Heart left ventricle (tissue), 16 donors: Measurements from ENCODE around the gene SLC35F3. TPM values are rescaled to one million over a fixed set of nuclear protein-coding genes. Genes with fewer than 3 reads are reported as not detected.

Source experiments
- ATAC-seq, 4 donors: fragments of 200-7000 bp; cut with Tn5 transposase; one replicate each; pipeline ENCODE4 v1.9.1; 2020 to 2022; ENCODE audit warnings: moderate library complexity in 4 of 4, mild to moderate bottlenecking in 3 of 4, moderate number of reproducible peaks in 1 of 4
- DNase-seq, 5 donors: peaks; one replicate each; pipeline ENCODE4 v3.0.0-alpha.2; 2020
- H3K27ac ChIP-seq, 12 donors: fragments of 200-600 bp; sonication (generic) in 4 of 12; one replicate each; pipeline versions ENCODE4 v1.5.0 to v1.8.0; 2016 to 2022; ENCODE audit warnings: mild to moderate bottlenecking in 2 of 12
- H3K27me3 ChIP-seq, 9 donors: fragments of 200-600 bp; sonication (generic) in 2 of 9; one replicate each; pipeline versions ENCODE4 v1.5.1 to v1.8.0; 2016 to 2022; ENCODE audit warnings: mild to moderate bottlenecking in 3 of 9
- H3K36me3 ChIP-seq, 9 donors: fragments of 200-600 bp; sonication (generic) in 2 of 9; one replicate each; pipeline versions ENCODE4 v1.5.0 to v1.8.0; 2018 to 2022; ENCODE audit warnings: mild to moderate bottlenecking in 2 of 9
- H3K4me1 ChIP-seq, 12 donors: fragments of 200-600 bp; sonication (generic) in 4 of 12; one replicate each; pipeline versions ENCODE4 v1.5.0 to v1.8.0; 2016 to 2022; ENCODE audit warnings: mild to moderate bottlenecking in 3 of 12
- H3K4me3 ChIP-seq, 12 donors: fragments of 200-600 bp; sonication (generic) in 4 of 12; one replicate each; pipeline versions ENCODE4 v1.5.0 to v1.8.0; 2017 to 2022; ENCODE audit warnings: mild to moderate bottlenecking in 9 of 12, moderate library complexity in 4 of 12
- H3K9me3 ChIP-seq, 12 donors: fragments of 200-600 bp; sonication (generic) in 4 of 12; one replicate each; pipeline versions ENCODE4 v1.5.0 to v1.8.0; 2016 to 2022; ENCODE audit warnings: mild to moderate bottlenecking in 1 of 12
- POLR2A ChIP-seq, 2 donors: fragments of 450-650 bp; IDR thresholded peaks; one replicate each; pipeline ENCODE4 v1.6.1; 2017; ENCODE audit warnings: antibody characterized with exemption in 2 of 2, mild to moderate bottlenecking in 2 of 2, moderate library complexity in 2 of 2
- WGBS, 4 donors: extraction: QIAGEN DNeasy Blood & Tissue Kit in 2 of 4; methylation state at CpG; one replicate each; pipeline versions ENCODE4 v1.1.5 to v1.1.7; 2013 to 2018; 5-methylcytosine and 5-hydroxymethylcytosine counted together
- intact Hi-C, 10 donors: fragments of 100-400 bp; cut with DNase I; formaldehyde crosslinking; loops; one replicate each; pipeline versions ENCODE4 v1.11.1 to v1.14.2; 2022
- long read RNA-seq, 3 donors: library from polyadenylated mRNA; unstranded; transcript quantifications; one replicate each; pipeline ENCODE4 v2.0.0, GENCODE V29; 2020 to 2021
- polyA plus RNA-seq, 2 donors: library from polyadenylated mRNA; stranded (reverse); fragments of 200-250 nt; gene quantifications; one replicate each; pipeline ENCODE4 v1.2.3, GENCODE V29; 2013
- total RNA-seq, 9 donors: library from RNA; depleted of rRNA in 2 of 9; stranded (reverse); fragments of >200 nt in 2 of 9; fragmentation: NEBNext Ultra II Directional in 3 of 9; extraction: Animal tissue kit (Norgen Biotek cat#: 25700) in 3 of 9; gene quantifications; one replicate each; pipeline versions ENCODE4 v1.1.0 to v1.2.4, GENCODE V29; 2016 to 2023
- TF ChIP-seq, protein P1 (sequence below), 12 donors: fragments of 200-600 bp; sonication (generic) in 4 of 12; IDR thresholded peaks; one replicate each; pipeline versions ENCODE4 v1.5.0 to v1.8.0; 2018 to 2022; ENCODE audit warnings: antibody characterized with exemption in 12 of 12, mild to moderate bottlenecking in 5 of 12
- donor health status: ischemic (EF 13 %, LVEDD 7.1; RV severe dilation, severe dysfunction).
- donor health status: healthy with polysubstance abuse.
- donor health status: DM: no; HTN: yes; CAD: no.
- donor health status: DM: no; HTN: no; CAD: no.
- donor health status: ischemic (EF 25% LVEDD 6.9; RV normal size, moderate dysfunction).
- donor health status: ischemic (EF 25% LVEDD 5.7; RV mildly dilated, moderate dysfunction).
- donor health status: healthy.
- donor health status: DM: yes; HTN: yes; CAD: no.
- donor health status: ischemic (EF 35%, LVEDD 5.7; RV mildly dilated, moderate dysfunction).
- donor health status: nonischemic (EF 11% LVEDD 7.7; RV severe dilation, severe dysfunction).
- donor health status: DM: yes; HTN: yes; CAD: no.
- donor health status: PGD.
- donor health status: ischemic (EF 29% LVEDD 5.4; RV normal size, mild dysfunction).
- donor health status: nonischemic (EF 23%, LVEDD 6.1; RV moderate dilation, normal function).

The SLC35F3 gene
- total RNA-seq (under 1 TPM in 2 of 9 donors, not detected in 7; 0.11 TPM), polyA plus RNA-seq (under 1 TPM in 1 of 2 donors, not detected in 1; 0.03 TPM)
- long read RNA-seq, donor 1, result 0 reads
- long read RNA-seq, donor 2, result 0 reads
- long read RNA-seq, donor 3, result 0 reads

DNA sequence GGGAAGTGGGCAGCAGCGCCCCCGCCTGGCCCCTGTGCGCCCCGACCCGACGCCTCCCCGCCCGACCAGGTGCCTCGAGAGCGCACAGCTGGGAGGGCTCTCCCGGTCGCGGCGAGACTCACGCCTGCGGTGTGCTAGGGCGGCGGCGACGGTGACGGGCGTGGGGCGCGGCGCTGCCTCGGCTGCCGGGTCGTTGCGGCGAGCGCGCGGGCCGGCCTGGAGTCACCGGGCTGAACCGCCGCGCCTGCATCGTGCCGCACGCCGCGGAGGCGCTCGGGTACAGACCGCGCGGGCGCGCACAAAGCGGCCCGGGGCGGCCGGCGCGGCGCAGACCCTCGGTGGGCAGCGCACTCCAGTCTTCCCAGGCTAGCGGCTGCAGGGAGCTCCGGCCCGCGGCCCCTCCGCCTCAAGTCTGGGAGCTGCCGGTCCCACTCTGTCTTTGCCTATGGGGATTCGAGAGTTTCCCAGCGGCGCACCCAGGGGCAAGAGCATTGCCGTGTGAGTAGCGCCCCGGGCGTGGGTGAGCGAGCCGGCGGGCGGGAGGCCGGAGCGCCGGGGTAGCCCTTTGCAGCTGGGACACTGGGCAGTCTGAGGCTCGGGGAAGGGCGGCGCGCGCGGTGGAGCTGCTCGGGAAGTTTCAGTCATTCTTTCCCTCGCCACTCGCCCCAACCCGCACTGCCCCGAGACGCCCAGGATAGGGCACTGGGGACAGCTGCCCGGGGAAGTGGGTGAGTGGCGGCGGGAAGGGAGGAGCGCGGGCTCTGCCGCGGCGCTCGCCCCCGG is at the start of gene SLC35F3:
TSS of gene SLC35F3 (plus strand) at position 44 of the 783 bp plus-strand sequence.
- Histone ChIP-seq H3K4me1 (peaks cover 0 to 13% (median 0%) of the 10 kb centered on the region in 12 donors), H3K9me3 (no peaks in the 10 kb centered on the region), H3K27me3 (peaks cover 15 to 78% (median 36%) of the 10 kb centered on the region in 9 donors), H3K4me3 (peak within 1 kb of the TSS in 9 of 12 donors; percentile 2 to 44 (median 17)), H3K27ac (no peak within 1 kb of the TSS), H3K36me3 (no peaks in the 10 kb centered on the region)
- peak in 1 of 5 donors; percentile 21 for DNase-seq
- ATAC-seq, result peak in 3 of 4 donors; percentile 53 to 76 (median 66)
- TF ChIP-seq, protein P1, sequence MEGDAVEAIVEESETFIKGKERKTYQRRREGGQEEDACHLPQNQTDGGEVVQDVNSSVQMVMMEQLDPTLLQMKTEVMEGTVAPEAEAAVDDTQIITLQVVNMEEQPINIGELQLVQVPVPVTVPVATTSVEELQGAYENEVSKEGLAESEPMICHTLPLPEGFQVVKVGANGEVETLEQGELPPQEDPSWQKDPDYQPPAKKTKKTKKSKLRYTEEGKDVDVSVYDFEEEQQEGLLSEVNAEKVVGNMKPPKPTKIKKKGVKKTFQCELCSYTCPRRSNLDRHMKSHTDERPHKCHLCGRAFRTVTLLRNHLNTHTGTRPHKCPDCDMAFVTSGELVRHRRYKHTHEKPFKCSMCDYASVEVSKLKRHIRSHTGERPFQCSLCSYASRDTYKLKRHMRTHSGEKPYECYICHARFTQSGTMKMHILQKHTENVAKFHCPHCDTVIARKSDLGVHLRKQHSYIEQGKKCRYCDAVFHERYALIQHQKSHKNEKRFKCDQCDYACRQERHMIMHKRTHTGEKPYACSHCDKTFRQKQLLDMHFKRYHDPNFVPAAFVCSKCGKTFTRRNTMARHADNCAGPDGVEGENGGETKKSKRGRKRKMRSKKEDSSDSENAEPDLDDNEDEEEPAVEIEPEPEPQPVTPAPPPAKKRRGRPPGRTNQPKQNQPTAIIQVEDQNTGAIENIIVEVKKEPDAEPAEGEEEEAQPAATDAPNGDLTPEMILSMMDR (IDR thresholded peaks at IDR 0.05), result peak in 5 of 12 donors; percentile 22 to 33 (median 27)
- no peak for TF ChIP-seq POLR2A (IDR thresholded peaks at IDR 0.05)
- intact Hi-C loops, result loop anchor here in 2 of 10 donors (5.0 to 10.0 kb wide), 2 partner anchors 388 to 460 kb away; no protein-coding TSS in a partner anchor
- 0 to 3% (median 1%) methylated on average over 5 to 101 of the region's 101 CpGs for WGBS, 4 donors

DNA sequence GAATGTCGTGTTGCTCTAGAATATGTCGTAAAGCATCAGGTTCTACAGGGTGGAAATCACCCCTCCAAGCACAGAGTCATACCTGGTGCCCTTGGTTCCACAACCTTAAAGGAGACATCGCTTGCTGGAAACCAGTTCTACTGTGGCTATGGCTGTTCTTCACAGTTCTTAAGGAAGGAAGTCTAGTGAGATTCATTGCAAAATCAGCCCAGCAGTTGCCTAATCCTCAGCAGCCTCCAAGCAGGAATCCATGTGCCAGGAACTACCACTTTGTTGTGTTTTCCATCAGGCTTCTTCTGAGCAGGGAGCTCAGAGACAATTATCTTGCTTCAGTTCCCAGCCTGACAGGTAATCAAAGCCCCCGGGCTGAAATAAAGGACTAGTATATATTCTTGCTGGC is 45.0 kb upstream of the SLC35F3 start:
- Histone ChIP-seq H3K4me3 (no peak overlapping the region), H3K36me3 (no peaks in the 10 kb centered on the region), H3K27ac (no peak overlapping the region), H3K4me1 (no peaks in the 10 kb centered on the region), H3K27me3 (peaks cover 0 to 6% (median 0%) of the 10 kb centered on the region in 9 donors), H3K9me3 (peaks cover 0 to 1% (median 0%) of the 10 kb centered on the region in 12 donors)
- TF ChIP-seq, protein P1 (IDR thresholded peaks at IDR 0.05), result no peak
- no peak for TF ChIP-seq POLR2A (IDR thresholded peaks at IDR 0.05)
- WGBS, 4 donors, result 74 to 81% (median 79%) methylated on average over 4 of the region's 4 CpGs
- DNase-seq (no peak), ATAC-seq (no peak)
- intact Hi-C loops, result no loop called here

DNA sequence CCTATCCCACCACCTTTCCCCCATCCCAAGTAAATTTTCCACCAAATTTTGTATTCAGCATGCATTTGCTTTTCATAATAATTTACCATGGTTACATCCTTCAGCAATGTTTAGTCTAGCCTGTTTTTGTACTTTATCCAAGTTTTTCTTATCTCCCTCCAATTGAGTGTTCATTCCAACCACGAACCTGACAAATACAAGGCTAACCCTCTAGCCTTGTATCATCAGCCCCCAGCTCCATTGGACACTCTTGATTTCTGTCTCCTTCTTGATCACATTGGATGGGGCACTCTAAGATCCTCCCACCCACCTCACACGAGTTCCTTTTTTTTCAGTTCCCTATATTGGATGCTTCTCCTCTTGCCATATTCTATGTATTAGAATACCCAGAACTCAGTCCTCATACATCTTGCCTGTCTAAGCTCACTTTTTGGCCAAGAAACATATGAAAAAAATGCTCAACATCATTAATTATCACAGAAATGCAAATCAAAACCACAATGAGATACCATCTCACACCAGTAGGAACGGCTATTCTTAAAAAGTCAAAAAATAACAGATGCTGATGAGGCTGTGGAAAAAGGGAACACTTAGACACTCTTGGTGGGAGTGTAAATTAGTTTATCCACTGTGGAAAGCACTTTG is 40.5 kb upstream of the SLC35F3 start:
- no peak overlapping the region for H3K27ac ChIP-seq
- peaks cover 0 to 6% (median 0%) of the 10 kb centered on the region in 9 donors for H3K27me3 ChIP-seq
- ATAC-seq, result no peak
- 60 to 73% (median 66%) methylated on average over 3 of the region's 3 CpGs for WGBS, 4 donors
- H3K36me3 ChIP-seq, result no peaks in the 10 kb centered on the region
- peaks cover 0 to 18% (median 6%) of the 10 kb centered on the region in 12 donors for H3K9me3 ChIP-seq
- no peak for DNase-seq
- no peaks in the 10 kb centered on the region for H3K4me1 ChIP-seq
- no peak for TF ChIP-seq POLR2A (IDR thresholded peaks at IDR 0.05)
- H3K4me3 ChIP-seq, result no peak overlapping the region
- intact Hi-C loops, result no loop called here

DNA sequence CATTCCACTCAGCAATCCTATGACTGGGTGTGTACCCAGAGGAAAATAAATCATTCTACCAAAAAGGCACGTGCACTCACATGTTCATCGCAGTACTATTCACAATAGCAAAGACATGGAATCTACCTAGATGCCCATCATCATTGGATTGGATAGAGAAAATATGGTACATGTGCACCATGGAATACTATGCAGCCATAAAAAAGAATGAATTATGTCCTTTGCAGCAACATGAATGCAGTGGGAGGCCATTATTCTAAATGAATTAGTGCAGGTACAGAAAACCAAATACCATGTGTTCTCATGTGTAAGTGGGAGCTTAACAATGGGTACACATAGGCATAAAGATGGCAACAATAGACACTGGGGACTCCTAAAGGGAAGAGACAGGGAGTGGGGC is 39.9 kb upstream of the SLC35F3 start:
- Histone ChIP-seq H3K4me3 (no peak overlapping the region), H3K27ac (no peak overlapping the region), H3K36me3 (no peaks in the 10 kb centered on the region), H3K9me3 (peaks cover 0 to 18% (median 6%) of the 10 kb centered on the region in 12 donors), H3K27me3 (peaks cover 0 to 6% (median 0%) of the 10 kb centered on the region in 9 donors), H3K4me1 (no peaks in the 10 kb centered on the region)
- ATAC-seq (no peak), DNase-seq (no peak)
- TF ChIP-seq POLR2A (IDR thresholded peaks at IDR 0.05), result no peak
- TF ChIP-seq, protein P1 (IDR thresholded peaks at IDR 0.05), result no peak
- intact Hi-C loops, result no loop called here
- 90 to 93% (median 92%) methylated on average over 2 of the region's 2 CpGs for WGBS, 4 donors
